OCI-LY1 (cell line): ENCODE measurements around the gene FXYD6.

Source experiments
- H2AFZ ChIP-seq: fragments of 200-600 bp; sonication (generic), shearing (Covaris generic); 2 replicates; pipeline ENCODE4 v1.6.0; 2014; ENCODE audit warnings: antibody characterized with exemption, mild to moderate bottlenecking, low read length
- H3F3A ChIP-seq: fragments of 200-600 bp; sonication (generic), shearing (Covaris generic); 2 replicates; pipeline ENCODE4 v1.6.0; 2014; ENCODE audit warnings: mild to moderate bottlenecking, antibody characterized with exemption, low read length, moderate library complexity; ENCODE audit not compliant: insufficient read depth
- H3K27ac ChIP-seq: fragments of 200-600 bp; sonication (generic); 2 replicates; pipeline ENCODE4 v1.5.1; 2014; ENCODE audit warnings: low read length, mixed run types, mild to moderate bottlenecking, low read depth; ENCODE audit not compliant: poor library complexity, severe bottlenecking
- H3K27me3 ChIP-seq: fragments of 200-600 bp; sonication (generic); 2 replicates; pipeline ENCODE4 v1.6.0; 2014; ENCODE audit warnings: antibody characterized with exemption, mild to moderate bottlenecking, low read length, moderate library complexity; ENCODE audit not compliant: insufficient read depth
- H3K36me3 ChIP-seq: fragments of 200-600 bp; sonication (generic); 2 replicates; pipeline ENCODE4 v1.6.1; 2014; ENCODE audit warnings: mild to moderate bottlenecking, antibody characterized with exemption, low read length, moderate library complexity, mixed read lengths; ENCODE audit not compliant: insufficient read depth
- H3K4me1 ChIP-seq: fragments of 200-600 bp; sonication (generic); 2 replicates; pipeline ENCODE4 v1.5.1; 2014; ENCODE audit warnings: mild to moderate bottlenecking, low read length, moderate library complexity; ENCODE audit not compliant: insufficient read depth, severe bottlenecking
- H3K4me2 ChIP-seq: fragments of 200-600 bp; sonication (generic), shearing (Covaris generic); 2 replicates; pipeline ENCODE4 v1.6.1; 2014; ENCODE audit warnings: low read length
- H3K4me3 ChIP-seq: fragments of 200-600 bp; sonication (generic); 2 replicates; pipeline ENCODE4 v1.5.1; 2014; ENCODE audit warnings: low read length, low read depth, mild to moderate bottlenecking, mixed read lengths; ENCODE audit not compliant: poor library complexity, severe bottlenecking
- H3K79me2 ChIP-seq: fragments of 200-600 bp; shearing (Covaris generic); 2 replicates; pipeline ENCODE4 v1.6.1; 2016; ENCODE audit warnings: mixed run types, low read length, mixed read lengths; ENCODE audit not compliant: insufficient read depth
- H3K9ac ChIP-seq: fragments of 200-600 bp; sonication (generic), shearing (Covaris generic); 2 replicates; pipeline ENCODE4 v1.6.1; 2014; ENCODE audit warnings: mild to moderate bottlenecking, low read length, mixed read lengths
- H3K9me2 ChIP-seq: fragments of 200-600 bp; sonication (generic), shearing (Covaris generic); 2 replicates; pipeline ENCODE4 v1.6.1; 2014; ENCODE audit warnings: low read depth, mild to moderate bottlenecking, low read length, mixed read lengths
- H3K9me3 ChIP-seq: fragments of 200-600 bp; shearing (Covaris generic); 2 replicates; pipeline ENCODE4 v1.6.1; 2014; ENCODE audit warnings: low read length, mixed read lengths
- H4K20me1 ChIP-seq: fragments of 200-600 bp; sonication (generic), shearing (Covaris generic); 2 replicates; pipeline ENCODE4 v1.6.0; 2016; ENCODE audit warnings: mild to moderate bottlenecking, low read length; ENCODE audit not compliant: insufficient read depth
- CTCF ChIP-seq: fragments of 200-600 bp; sonication (generic), shearing (Covaris generic); IDR thresholded peaks from 2 replicates; pipeline ENCODE4 v1.5.1; 2017; ENCODE audit warnings: mild to moderate bottlenecking, antibody characterized with exemption, low read length, moderate library complexity, mixed read lengths
- EZH2 ChIP-seq: fragments of 200-600 bp; sonication (generic), shearing (Covaris generic); IDR thresholded peaks from 2 replicates; pipeline ENCODE4 v1.8.0; 2017; ENCODE audit warnings: borderline replicate concordance, mixed run types, mild to moderate bottlenecking, antibody characterized with exemption, low read length, moderate library complexity, mixed read lengths

Gene FXYD6

GRCh38 chr11:117822074-117823033 lies 54.1 kb downstream of the FXYD6 start:
- no peaks in the 10 kb centered on the region for H3K36me3 ChIP-seq
- H3K9me2 ChIP-seq: no peaks in the 10 kb centered on the region
- no peaks in the 10 kb centered on the region for H3K79me2 ChIP-seq
- no peaks in the 10 kb centered on the region for H3K27me3 ChIP-seq
- H4K20me1 ChIP-seq: no peaks in the 10 kb centered on the region
- no peaks in the 10 kb centered on the region for H3K4me1 ChIP-seq
- TF ChIP-seq EZH2 (no peak), CTCF (peak; percentile 47)
- H2AFZ ChIP-seq: no peak overlapping the region
- H3F3A ChIP-seq: no peaks in the 10 kb centered on the region
- no peak overlapping the region for H3K27ac ChIP-seq
- no peak overlapping the region for H3K9ac ChIP-seq
- no peaks in the 10 kb centered on the region for H3K9me3 ChIP-seq
- H3K4me3 ChIP-seq: no peak overlapping the region
- no peak overlapping the region for H3K4me2 ChIP-seq

GRCh38 chr11:117821431-117821830 lies 55.0 kb downstream of the FXYD6 start:
- H3K9me2 ChIP-seq: no peaks in the 10 kb centered on the region
- no peak overlapping the region for H3K27ac ChIP-seq
- H3K9ac ChIP-seq: no peak overlapping the region
- H3K4me2 ChIP-seq: no peak overlapping the region
- no peaks in the 10 kb centered on the region for H3K9me3 ChIP-seq
- H3K36me3 ChIP-seq: no peaks in the 10 kb centered on the region
- H3K79me2 ChIP-seq: no peaks in the 10 kb centered on the region
- no peaks in the 10 kb centered on the region for H3K4me1 ChIP-seq
- H3F3A ChIP-seq: no peaks in the 10 kb centered on the region
- TF ChIP-seq EZH2 (no peak), CTCF (no peak)
- H2AFZ ChIP-seq: no peak overlapping the region
- no peaks in the 10 kb centered on the region for H3K27me3 ChIP-seq
- no peak overlapping the region for H3K4me3 ChIP-seq
- no peaks in the 10 kb centered on the region for H4K20me1 ChIP-seq

- Histone ChIP-seq H3F3A (no peaks in the 10 kb centered on the region), H3K36me3 (no peaks in the 10 kb centered on the region), H3K9ac (no peak overlapping the region), H3K9me2 (no peaks in the 10 kb centered on the region), H3K27me3 (no peaks in the 10 kb centered on the region), H3K79me2 (no peaks in the 10 kb centered on the region), H3K4me2 (no peak overlapping the region), H3K27ac (no peak overlapping the region), H3K9me3 (no peaks in the 10 kb centered on the region), H3K4me3 (no peak overlapping the region), H2AFZ (no peak overlapping the region), H3K4me1 (no peaks in the 10 kb centered on the region), H4K20me1 (no peaks in the 10 kb centered on the region)
- TF ChIP-seq CTCF: no peak
- no peak for TF ChIP-seq EZH2
Measured at GRCh38 chr11:117820516-117820915, 55.9 kb downstream of the FXYD6 start.
